OCI-LY3 (cell line): Measurements from ENCODE around the gene WDFY4.

Experiments
- EZH2phosphoT487 ChIP-seq: fragments of 200-600 bp; shearing (Covaris generic); IDR thresholded peaks from 2 replicates; pipeline ENCODE4 v1.6.1; 2018; ENCODE audit warnings: antibody characterized with exemption, mixed run types, low read depth
- TF ChIP-seq, protein P1 (sequence below): fragments of 200-600, 300-600 bp; sonication (generic); IDR thresholded peaks from 2 replicates; pipeline ENCODE4 v1.5.1; 2014; ENCODE audit warnings: antibody characterized with exemption, low read length, low read depth

DNA sequence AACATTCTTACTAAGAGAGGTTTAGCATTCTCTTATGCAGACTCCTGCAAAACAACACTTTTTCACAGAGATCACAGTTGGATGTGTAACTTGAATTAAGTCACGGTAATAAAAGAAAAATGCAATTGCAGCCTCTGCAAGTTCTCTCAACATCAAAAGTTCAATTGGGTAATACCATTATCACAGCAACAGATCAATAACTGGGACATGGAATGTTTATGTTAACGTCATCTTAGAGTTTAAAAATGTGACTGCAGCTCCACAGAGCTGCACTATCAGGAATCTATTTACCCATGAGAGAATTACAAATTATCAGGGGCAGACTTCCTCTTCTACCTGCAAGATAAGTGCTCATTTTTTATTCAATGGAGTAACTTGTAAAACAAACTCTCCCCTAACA, 344.0 kb downstream of the WDFY4 start:
- TF ChIP-seq, protein P1, sequence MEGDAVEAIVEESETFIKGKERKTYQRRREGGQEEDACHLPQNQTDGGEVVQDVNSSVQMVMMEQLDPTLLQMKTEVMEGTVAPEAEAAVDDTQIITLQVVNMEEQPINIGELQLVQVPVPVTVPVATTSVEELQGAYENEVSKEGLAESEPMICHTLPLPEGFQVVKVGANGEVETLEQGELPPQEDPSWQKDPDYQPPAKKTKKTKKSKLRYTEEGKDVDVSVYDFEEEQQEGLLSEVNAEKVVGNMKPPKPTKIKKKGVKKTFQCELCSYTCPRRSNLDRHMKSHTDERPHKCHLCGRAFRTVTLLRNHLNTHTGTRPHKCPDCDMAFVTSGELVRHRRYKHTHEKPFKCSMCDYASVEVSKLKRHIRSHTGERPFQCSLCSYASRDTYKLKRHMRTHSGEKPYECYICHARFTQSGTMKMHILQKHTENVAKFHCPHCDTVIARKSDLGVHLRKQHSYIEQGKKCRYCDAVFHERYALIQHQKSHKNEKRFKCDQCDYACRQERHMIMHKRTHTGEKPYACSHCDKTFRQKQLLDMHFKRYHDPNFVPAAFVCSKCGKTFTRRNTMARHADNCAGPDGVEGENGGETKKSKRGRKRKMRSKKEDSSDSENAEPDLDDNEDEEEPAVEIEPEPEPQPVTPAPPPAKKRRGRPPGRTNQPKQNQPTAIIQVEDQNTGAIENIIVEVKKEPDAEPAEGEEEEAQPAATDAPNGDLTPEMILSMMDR, result no peak
- no peak for TF ChIP-seq EZH2phosphoT487
